Measurements from ENCODE around the gene DNAJC16. TPM values are rescaled to one million over a fixed set of nuclear protein-coding genes. Genes with fewer than 3 reads are reported as not detected.

Gene DNAJC16
- total RNA-seq, 2 donors from 2014 or later = 11.9 to 12.5 TPM

DNA sequence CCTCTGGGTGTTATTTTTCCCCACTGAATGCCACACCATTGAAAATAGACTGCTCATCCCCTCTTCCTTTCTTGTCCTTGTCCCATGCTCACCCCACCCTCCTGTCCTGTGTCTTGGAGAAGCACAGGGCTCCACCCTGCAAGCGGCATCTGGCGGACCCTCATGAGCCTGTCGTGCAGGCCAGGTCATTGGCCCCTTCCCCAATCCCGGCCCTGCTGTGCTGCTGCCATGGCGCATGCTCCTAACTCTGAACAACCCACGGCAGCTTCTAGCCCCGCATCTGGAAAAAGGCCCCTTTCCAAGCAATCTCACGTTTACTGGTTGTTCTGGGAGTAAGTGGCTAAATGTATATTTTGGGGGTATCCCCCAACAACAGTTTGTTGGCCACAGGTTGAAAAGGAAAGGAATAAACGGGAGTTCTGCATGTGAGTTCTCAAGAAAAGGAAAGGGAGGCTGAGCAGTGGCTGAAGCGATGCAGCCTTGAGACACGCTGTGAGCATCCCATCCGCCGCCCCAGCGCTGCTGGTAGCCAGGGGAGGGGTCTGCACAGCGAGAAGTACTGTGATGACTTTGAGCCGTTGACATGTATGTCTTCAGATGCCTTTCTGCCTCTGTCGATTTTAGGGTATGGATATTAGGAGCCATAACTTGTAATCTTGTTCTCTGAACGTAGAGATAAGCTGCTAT is 41.9 kb downstream of the DNAJC16 start:
- Histone ChIP-seq H3K27ac (no peak overlapping the region), H3K27me3 (no peaks in the 10 kb centered on the region), H3K4me3 (no peak overlapping the region), H3K9me3 (no peaks in the 10 kb centered on the region), H3K36me3 (replicated peaks in 1 of 2; ENCODE audit: insufficient read depth in 1 of 2, low read depth in 2 of 2) (peaks cover 19 to 33% of the 10 kb centered on the region in 2 donors), H3K4me1 (no peaks in the 10 kb centered on the region)
- DNase-seq (no peak), ATAC-seq (no peak)
- TF ChIP-seq POLR2A (IDR thresholded peaks at IDR 0.05) = no peak
- TF ChIP-seq, protein P1, sequence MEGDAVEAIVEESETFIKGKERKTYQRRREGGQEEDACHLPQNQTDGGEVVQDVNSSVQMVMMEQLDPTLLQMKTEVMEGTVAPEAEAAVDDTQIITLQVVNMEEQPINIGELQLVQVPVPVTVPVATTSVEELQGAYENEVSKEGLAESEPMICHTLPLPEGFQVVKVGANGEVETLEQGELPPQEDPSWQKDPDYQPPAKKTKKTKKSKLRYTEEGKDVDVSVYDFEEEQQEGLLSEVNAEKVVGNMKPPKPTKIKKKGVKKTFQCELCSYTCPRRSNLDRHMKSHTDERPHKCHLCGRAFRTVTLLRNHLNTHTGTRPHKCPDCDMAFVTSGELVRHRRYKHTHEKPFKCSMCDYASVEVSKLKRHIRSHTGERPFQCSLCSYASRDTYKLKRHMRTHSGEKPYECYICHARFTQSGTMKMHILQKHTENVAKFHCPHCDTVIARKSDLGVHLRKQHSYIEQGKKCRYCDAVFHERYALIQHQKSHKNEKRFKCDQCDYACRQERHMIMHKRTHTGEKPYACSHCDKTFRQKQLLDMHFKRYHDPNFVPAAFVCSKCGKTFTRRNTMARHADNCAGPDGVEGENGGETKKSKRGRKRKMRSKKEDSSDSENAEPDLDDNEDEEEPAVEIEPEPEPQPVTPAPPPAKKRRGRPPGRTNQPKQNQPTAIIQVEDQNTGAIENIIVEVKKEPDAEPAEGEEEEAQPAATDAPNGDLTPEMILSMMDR (IDR thresholded peaks at IDR 0.05) = no peak
- WGBS, 2 donors = 90 to 91% methylated on average over 18 of the region's 18 CpGs
- intact Hi-C loops (cut with DNase I) = no loop called here

DNA sequence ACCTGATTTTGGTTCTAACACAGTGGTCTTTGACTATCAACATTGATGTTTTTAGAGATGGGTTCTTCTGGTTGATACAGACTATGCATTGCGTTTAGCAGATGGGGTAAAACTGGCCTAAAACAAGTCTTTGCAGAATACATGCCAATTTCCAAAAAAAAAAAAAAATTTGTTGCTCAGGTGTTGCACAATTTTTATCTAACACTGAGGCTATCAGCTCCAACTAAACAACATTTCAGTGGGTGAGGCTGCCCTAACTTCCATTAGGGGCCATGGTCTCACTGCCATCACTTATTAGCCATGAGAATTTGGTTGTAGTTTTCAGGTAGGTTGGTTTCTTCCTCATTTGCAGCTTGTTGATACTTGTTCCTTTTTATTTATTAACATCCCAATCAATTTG is 44.2 kb downstream of the DNAJC16 start:
- TF ChIP-seq, protein P1 (IDR thresholded peaks at IDR 0.05) = no peak
- no peak for TF ChIP-seq POLR2A (IDR thresholded peaks at IDR 0.05)
- H3K36me3 ChIP-seq (replicated peaks in 1 of 2; ENCODE audit: insufficient read depth in 1 of 2, low read depth in 2 of 2) = peaks cover 10 to 20% of the 10 kb centered on the region in 2 donors
- 87 to 89% methylated on average over 1 of the region's 1 CpG for WGBS, 2 donors
- no peak for DNase-seq
- intact Hi-C loops (cut with DNase I) = no loop called here
- H3K27ac ChIP-seq = no peak overlapping the region
- no peak for ATAC-seq
- H3K27me3 ChIP-seq = no peaks in the 10 kb centered on the region
- no peaks in the 10 kb centered on the region for H3K4me1 ChIP-seq
- H3K4me3 ChIP-seq = no peak overlapping the region
- no peaks in the 10 kb centered on the region for H3K9me3 ChIP-seq

DNA sequence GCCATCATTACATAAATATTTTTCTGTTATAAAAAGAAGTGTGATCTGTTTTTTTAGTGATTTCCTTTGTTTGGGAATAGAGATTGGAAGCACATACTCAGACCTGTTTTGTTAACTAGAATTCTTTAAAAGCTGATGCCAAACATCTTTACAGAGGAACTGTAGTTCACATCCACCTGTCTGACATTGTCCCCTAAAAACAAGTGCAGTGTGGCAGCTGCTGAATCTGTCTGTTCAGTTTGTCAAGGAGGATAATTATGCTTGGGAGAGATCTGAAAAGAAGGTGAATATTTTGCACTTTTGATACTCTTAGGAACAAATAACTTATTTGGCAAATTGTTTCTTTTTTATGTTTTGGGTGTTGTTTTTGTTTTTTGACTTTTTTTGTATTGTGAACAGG is 44.6 kb downstream of the DNAJC16 start:
- Histone ChIP-seq H3K27ac (no peak overlapping the region), H3K4me3 (no peak overlapping the region), H3K4me1 (no peaks in the 10 kb centered on the region), H3K9me3 (no peaks in the 10 kb centered on the region), H3K36me3 (replicated peaks in 1 of 2; ENCODE audit: insufficient read depth in 1 of 2, low read depth in 2 of 2) (peaks cover 8 to 17% of the 10 kb centered on the region in 2 donors), H3K27me3 (no peaks in the 10 kb centered on the region)
- intact Hi-C loops (cut with DNase I) = no loop called here
- TF ChIP-seq, protein P1 (IDR thresholded peaks at IDR 0.05) = no peak
- TF ChIP-seq POLR2A (IDR thresholded peaks at IDR 0.05) = no peak
- ATAC-seq (no peak), DNase-seq (no peak)

DNA sequence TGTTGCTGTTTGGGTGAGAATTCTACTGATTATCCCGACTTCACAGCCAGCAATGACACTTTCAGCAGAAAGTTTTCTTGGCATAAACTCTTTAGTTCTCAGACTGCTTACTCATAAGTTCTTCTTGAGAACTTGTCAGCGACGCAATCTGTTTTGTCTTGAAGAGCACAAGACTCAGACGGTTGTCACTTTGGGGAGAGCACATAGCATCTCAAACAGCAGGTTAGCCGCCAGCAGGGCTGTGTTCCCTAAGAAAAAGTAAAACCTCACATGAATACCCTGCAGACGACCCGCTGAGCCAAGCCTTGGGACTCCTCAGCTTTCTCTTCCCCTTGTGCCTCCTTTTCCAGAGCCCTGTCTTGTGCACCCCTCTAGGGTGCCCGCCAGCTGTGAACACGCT is 46.8 kb downstream of the DNAJC16 start:
- Histone ChIP-seq H3K27me3 (no peaks in the 10 kb centered on the region), H3K4me3 (no peak overlapping the region), H3K9me3 (no peaks in the 10 kb centered on the region), H3K4me1 (no peaks in the 10 kb centered on the region), H3K27ac (no peak overlapping the region), H3K36me3 (replicated peaks in 1 of 2; ENCODE audit: insufficient read depth in 1 of 2, low read depth in 2 of 2) (peaks cover 0 to 2% of the 10 kb centered on the region in 2 donors)
- no peak for TF ChIP-seq POLR2A (IDR thresholded peaks at IDR 0.05)
- TF ChIP-seq, protein P1 (IDR thresholded peaks at IDR 0.05) = no peak
- no peak for ATAC-seq
- intact Hi-C loops (cut with DNase I) = no loop called here
- 91% methylated on average over 9 of the region's 9 CpGs for WGBS, 2 donors
- DNase-seq = no peak

DNA sequence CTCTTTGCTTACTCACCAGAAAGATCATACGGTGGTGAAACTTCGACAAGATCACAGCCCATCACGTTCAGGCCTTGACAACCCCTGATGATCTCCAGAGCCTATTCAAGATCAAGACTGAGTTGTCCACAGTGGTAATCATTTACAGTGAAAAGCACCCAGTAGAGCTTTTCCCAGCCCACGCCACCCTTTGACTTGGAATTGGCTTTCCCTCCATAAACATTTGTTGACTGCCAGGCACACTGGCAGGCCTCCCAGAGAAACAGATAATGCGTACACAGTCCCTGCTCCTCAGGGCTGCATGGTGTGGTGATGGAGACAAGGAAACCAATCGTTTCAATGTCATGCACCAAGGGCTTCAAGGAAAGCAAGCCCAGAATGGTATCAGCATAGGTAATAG is 48.1 kb downstream of the DNAJC16 start:
- Histone ChIP-seq H3K36me3 (replicated peaks in 1 of 2; ENCODE audit: insufficient read depth in 1 of 2, low read depth in 2 of 2) (no peaks in the 10 kb centered on the region), H3K4me3 (no peak overlapping the region), H3K9me3 (no peaks in the 10 kb centered on the region), H3K27me3 (no peaks in the 10 kb centered on the region), H3K27ac (no peak overlapping the region), H3K4me1 (no peaks in the 10 kb centered on the region)
- intact Hi-C loops (cut with DNase I) = no loop called here
- TF ChIP-seq, protein P1 (IDR thresholded peaks at IDR 0.05) = no peak
- no peak for ATAC-seq
- DNase-seq = no peak
- WGBS, 2 donors = 63 to 67% methylated on average over 6 of the region's 6 CpGs
